Esophagus squamous epithelium (tissue), 5 donors: Measurements from ENCODE around the gene TSPAN32. TPM values are rescaled to one million over a fixed set of nuclear protein-coding genes. Genes with fewer than 3 reads are reported as not detected.
A peak's percentile ranks its signal among the peaks of the same experiment; 100 is the strongest.

Experiments
- DNase-seq: peaks from one replicate; lab custom pipeline; 2025; lab: John Stamatoyannopoulos, UW
- H3K27ac ChIP-seq, 4 donors: fragments of 200-600 bp; sonication (generic); one replicate each; pipeline ENCODE4 v1.5.1; 2016 to 2019; ENCODE audit warnings: mild to moderate bottlenecking in 1 of 4
- H3K27me3 ChIP-seq, 4 donors: fragments of 200-600 bp; sonication (generic); 1 replicate in 3 of 4; 2 replicates in 1 of 4; pipeline versions ENCODE4 v1.5.1 to v1.6.0; 2017 to 2021; ENCODE audit warnings: antibody characterized with exemption in 1 of 4
- H3K36me3 ChIP-seq, 3 donors: fragments of 200-600 bp; sonication (generic); one replicate each; pipeline ENCODE4 v1.5.1; 2016 to 2019
- H3K4me1 ChIP-seq, 3 donors: fragments of 200-600 bp; sonication (generic); one replicate each; pipeline ENCODE4 v1.5.1; 2017 to 2019
- H3K4me3 ChIP-seq, 4 donors: fragments of 200-600 bp; sonication (generic); 1 replicate in 3 of 4; 2 replicates in 1 of 4; pipeline ENCODE4 v1.5.1; 2016 to 2019; ENCODE audit warnings: mild to moderate bottlenecking in 2 of 4, moderate library complexity in 1 of 4
- H3K9me3 ChIP-seq, 3 donors: fragments of 200-600 bp; sonication (generic); one replicate each; pipeline ENCODE4 v1.5.1; 2016 to 2019
- CTCF ChIP-seq, 6 experiments: fragments of 450-650 bp in 4 of 6; fragments of 200-600 bp in 2 of 6; sonication (generic) in 2 of 6; IDR thresholded peaks; one replicate each; pipeline ENCODE4 v1.5.1; 2016 to 2019; ENCODE audit warnings: antibody characterized with exemption in 6 of 6, mild to moderate bottlenecking in 4 of 6, moderate library complexity in 4 of 6
- POLR2A ChIP-seq, 4 donors: fragments of 450-650 bp; IDR thresholded peaks; one replicate each; pipeline ENCODE4 v1.6.1; 2017; ENCODE audit warnings: antibody characterized with exemption in 4 of 4, mild to moderate bottlenecking in 4 of 4, moderate library complexity in 3 of 4
- WGBS, 2 donors: methylation state at CpG; one replicate each; pipeline ENCODE4 v1.1.5; 2018; 5-methylcytosine and 5-hydroxymethylcytosine counted together
- intact Hi-C: fragments of 100-400 bp; cut with DNase I; formaldehyde crosslinking; loops from one replicate; pipeline ENCODE4 v1.15.0; 2022
- total RNA-seq, 4 donors: library from RNA; depleted of rRNA; stranded (reverse); fragments of >200 nt; gene quantifications; one replicate each; pipeline ENCODE4 v1.1.0, GENCODE V29; 2016
- donor health status: DM: yes; HTN: yes; CAD: no.

The TSPAN32 gene
- total RNA-seq, 4 donors from 2014 or later = 2.5 TPM; not detected in 3

GRCh38 chr11:2305788-2306451 lies 4.1 kb downstream of the TSPAN32 start:
- peak overlapping the region in 1 of 4 donors; percentile 19 for H3K4me3 ChIP-seq
- intact Hi-C loops = loop anchor here (2.0 kb wide), 1 partner anchor 115 kb away; no protein-coding TSS in a partner anchor

GRCh38 chr11:2306452-2306823 lies 4.6 kb downstream of the TSPAN32 start:
- H3K27me3 ChIP-seq = no peaks in the 10 kb centered on the region
- intact Hi-C loops = no loop called here
- no peaks in the 10 kb centered on the region for H3K9me3 ChIP-seq
- no peak overlapping the region for H3K4me3 ChIP-seq
- no peaks in the 10 kb centered on the region for H3K36me3 ChIP-seq
- peaks cover 32 to 62% (median 38%) of the 10 kb centered on the region in 3 donors for H3K4me1 ChIP-seq
- no peak for TF ChIP-seq POLR2A (IDR thresholded peaks at IDR 0.05)
- no peak for TF ChIP-seq CTCF (IDR thresholded peaks at IDR 0.05)
- peak overlapping the region; percentile 57 to 89 (median 78) for H3K27ac ChIP-seq
- 29 to 30% methylated on average over 4 of the region's 4 CpGs for WGBS, 2 donors
- no peak for DNase-seq

More at GRCh38 chr11:2305788-2306451, 4.1 kb downstream of the TSPAN32 start:
- no peak for DNase-seq
- no peaks in the 10 kb centered on the region for H3K9me3 ChIP-seq
- TF ChIP-seq CTCF (IDR thresholded peaks at IDR 0.05) (no peak), POLR2A (IDR thresholded peaks at IDR 0.05) (no peak)
- no peaks in the 10 kb centered on the region for H3K27me3 ChIP-seq
- H3K27ac ChIP-seq = peak overlapping the region; percentile 57 to 89 (median 78)
- WGBS, 2 donors = 25 to 43% methylated on average over 2 to 8 of the region's 12 CpGs
- H3K36me3 ChIP-seq = no peaks in the 10 kb centered on the region
- peaks cover 30 to 57% (median 37%) of the 10 kb centered on the region in 3 donors for H3K4me1 ChIP-seq

- Histone ChIP-seq H3K36me3 (no peaks in the 10 kb centered on the region), H3K4me3 (no peak overlapping the region), H3K27me3 (no peaks in the 10 kb centered on the region), H3K9me3 (no peaks in the 10 kb centered on the region), H3K27ac (peak overlapping the region; percentile 34 to 89 (median 78)), H3K4me1 (peaks cover 33 to 68% (median 43%) of the 10 kb centered on the region in 3 donors)
- intact Hi-C loops = no loop called here
- TF ChIP-seq POLR2A (IDR thresholded peaks at IDR 0.05) = no peak
- no peak for TF ChIP-seq CTCF (IDR thresholded peaks at IDR 0.05)
- 0 to 39% methylated on average over 2 to 6 of the region's 14 CpGs for WGBS, 2 donors
- no peak for DNase-seq
Observed at GRCh38 chr11:2306877-2307500, 5.2 kb downstream of the TSPAN32 start.

- Histone ChIP-seq H3K36me3 (no peaks in the 10 kb centered on the region), H3K27ac (peak overlapping the region in 3 of 4 donors; percentile 71 to 89 (median 84)), H3K4me3 (no peak overlapping the region), H3K9me3 (no peaks in the 10 kb centered on the region), H3K4me1 (peaks cover 33 to 69% (median 50%) of the 10 kb centered on the region in 3 donors), H3K27me3 (no peaks in the 10 kb centered on the region)
- no peak for DNase-seq
- intact Hi-C loops = no loop called here
- 89 to 100% methylated on average over 1 to 11 of the region's 23 CpGs for WGBS, 2 donors
- no peak for TF ChIP-seq CTCF (IDR thresholded peaks at IDR 0.05)
- TF ChIP-seq POLR2A (IDR thresholded peaks at IDR 0.05) = no peak
Observed at GRCh38 chr11:2307501-2308331, 5.9 kb downstream of the TSPAN32 start.
